H9 (cell line): ENCODE data around the gene MAMDC4. TPM values are rescaled to one million over a fixed set of nuclear protein-coding genes. Genes with fewer than 3 reads are reported as not detected.

Source experiments
- DNase-seq: peaks from one replicate; pipeline ENCODE4 v3.0.0-alpha.2; 2017
- H2AFZ ChIP-seq: one replicate; pipeline ENCODE4 v1.6.1; 2013; ENCODE audit warnings: mild to moderate bottlenecking, low read length, control low read depth, moderate library complexity
- H2AK5ac ChIP-seq: 2 replicates; pipeline ENCODE4 v1.6.1; 2013; ENCODE audit warnings: low read length, control low read depth, mixed read lengths; ENCODE audit not compliant: insufficient read length
- H2BK120ac ChIP-seq: one replicate; pipeline ENCODE4 v1.6.1; 2013; ENCODE audit warnings: low read depth, mild to moderate bottlenecking, low read length, control low read depth, inconsistent platforms; ENCODE audit not compliant: poor library complexity, severe bottlenecking
- H2BK12ac ChIP-seq: 2 replicates; pipeline ENCODE4 v1.6.1; 2013; ENCODE audit warnings: low read length, control low read depth, mixed read lengths, low read depth; ENCODE audit not compliant: insufficient read length
- H2BK15ac ChIP-seq: 2 replicates; pipeline ENCODE4 v1.6.1; 2013; ENCODE audit warnings: low read depth, low read length, control low read depth
- H2BK20ac ChIP-seq: one replicate; pipeline ENCODE4 v1.6.1; 2013; ENCODE audit warnings: low read depth, mild to moderate bottlenecking, low read length, control low read depth, inconsistent platforms; ENCODE audit not compliant: poor library complexity, severe bottlenecking
- H2BK5ac ChIP-seq: 2 replicates; pipeline ENCODE4 v1.6.1; 2013; ENCODE audit warnings: low read length, control low read depth, mixed read lengths; ENCODE audit not compliant: insufficient read length
- H3K14ac ChIP-seq: 2 replicates; pipeline ENCODE4 v1.6.1; 2013; ENCODE audit warnings: low read length, control low read depth; ENCODE audit not compliant: insufficient read depth
- H3K18ac ChIP-seq: 2 replicates; pipeline ENCODE4 v1.6.1; 2013; ENCODE audit warnings: low read depth, mild to moderate bottlenecking, mixed read lengths, low read length, control low read depth; ENCODE audit not compliant: insufficient read length
- H3K23ac ChIP-seq: 2 replicates; pipeline ENCODE4 v1.6.1; 2013; ENCODE audit warnings: low read length, control low read depth, mixed read lengths, low read depth; ENCODE audit not compliant: insufficient read length
- H3K23me2 ChIP-seq: 2 replicates; pipeline ENCODE4 v1.6.1; 2013; ENCODE audit warnings: low read depth, mild to moderate bottlenecking, mixed read lengths, low read length, control low read depth; ENCODE audit not compliant: insufficient read length, poor library complexity, severe bottlenecking
- H3K27ac ChIP-seq: 2 replicates; pipeline ENCODE4 v1.5.1; 2013; ENCODE audit warnings: low read length, control low read depth, mixed read lengths, low read depth; ENCODE audit not compliant: insufficient read length
- H3K27me3 ChIP-seq: 2 replicates; pipeline ENCODE4 v1.6.1; 2013; ENCODE audit warnings: low read length, control low read depth, inconsistent platforms; ENCODE audit not compliant: insufficient read depth
- H3K4ac ChIP-seq: 2 replicates; pipeline ENCODE4 v1.6.1; 2013; ENCODE audit warnings: low read depth, mild to moderate bottlenecking, control low read depth, inconsistent platforms, low read length, moderate library complexity
- H3K4me1 ChIP-seq: 2 replicates; pipeline ENCODE4 v1.6.1; 2013; ENCODE audit warnings: low read length, control low read depth, inconsistent platforms; ENCODE audit not compliant: insufficient read depth
- H3K4me2 ChIP-seq: 2 replicates; pipeline ENCODE4 v1.6.1; 2013; ENCODE audit warnings: low read length, control low read depth, mixed read lengths; ENCODE audit not compliant: insufficient read length, insufficient read depth
- H3K56ac ChIP-seq: 2 replicates; pipeline ENCODE4 v1.6.1; 2013; ENCODE audit warnings: low read depth, mild to moderate bottlenecking, mixed read lengths, low read length, control low read depth; ENCODE audit not compliant: insufficient read length
- H3K79me1 ChIP-seq: 2 replicates; pipeline ENCODE4 v1.6.1; 2013; ENCODE audit warnings: low read depth, mild to moderate bottlenecking, moderate library complexity, low read length, control low read depth, inconsistent platforms; ENCODE audit not compliant: insufficient read depth, poor library complexity, severe bottlenecking
- H3K79me2 ChIP-seq: 2 replicates; pipeline ENCODE4 v1.6.1; 2013; ENCODE audit warnings: low read length, control low read depth, inconsistent platforms; ENCODE audit not compliant: insufficient read depth
- H3K9ac ChIP-seq: 2 replicates; pipeline ENCODE4 v1.6.1; 2013; ENCODE audit warnings: low read length, control low read depth, mixed read lengths; ENCODE audit not compliant: insufficient read length; ENCODE audit errors: extremely low read depth
- H3K9me3 ChIP-seq: one replicate; pipeline ENCODE4 v1.6.1; 2013; ENCODE audit warnings: low read depth, low read length, inconsistent platforms; ENCODE audit not compliant: control insufficient read depth
- H3T11ph ChIP-seq: one replicate; pipeline ENCODE4 v1.6.1; 2013; ENCODE audit warnings: mild to moderate bottlenecking, low read length, control low read depth, inconsistent platforms
- H4K20me1 ChIP-seq: one replicate; pipeline ENCODE4 v1.6.1; 2013; ENCODE audit not compliant: control insufficient read depth, insufficient read length, insufficient read depth
- H4K5ac ChIP-seq: 2 replicates; pipeline ENCODE4 v1.6.1; 2013; ENCODE audit warnings: low read depth, mild to moderate bottlenecking, mixed read lengths, low read length, control low read depth; ENCODE audit not compliant: insufficient read length
- H4K8ac ChIP-seq: replicated peaks from 2 replicates; pipeline ENCODE4 v1.6.1; 2013; ENCODE audit warnings: low read length, control low read depth, mixed read lengths, low read depth; ENCODE audit not compliant: insufficient read length
- H4K91ac ChIP-seq: 2 replicates; pipeline ENCODE4 v1.6.1; 2013; ENCODE audit warnings: low read depth, mild to moderate bottlenecking, moderate library complexity, mixed read lengths, low read length, control low read depth; ENCODE audit not compliant: insufficient read length
- H3K27ac Mint-ChIP-seq, 3 experiments: 2 replicates in 2 of 3; 3 replicates in 1 of 3; pipeline ENCODE4 v1.8.0; 2020 to 2021; ENCODE audit warnings: mixed read lengths in 3 of 3, mild to moderate bottlenecking in 1 of 3, moderate library complexity in 1 of 3
- H3K27me3 Mint-ChIP-seq: 2 replicates; pipeline ENCODE4 v1.8.0; 2021; ENCODE audit warnings: low read depth, mild to moderate bottlenecking, moderate library complexity, mixed read lengths
- H3K36me3 Mint-ChIP-seq, 3 experiments: 2 replicates in 2 of 3; 3 replicates in 1 of 3; pipeline ENCODE4 v1.8.0; 2020 to 2021; ENCODE audit warnings: low read depth in 3 of 3, mixed read lengths in 3 of 3; ENCODE audit not compliant: insufficient read depth in 1 of 3
- H3K4me1 Mint-ChIP-seq, 2 experiments: 2 replicates each; pipeline ENCODE4 v1.8.0; 2020; ENCODE audit warnings: mixed read lengths in 2 of 2
- H3K4me3 Mint-ChIP-seq, 2 experiments: 2 replicates in 1 of 2; 3 replicates in 1 of 2; pipeline ENCODE4 v1.8.0; 2020 to 2021; ENCODE audit warnings: mild to moderate bottlenecking in 2 of 2, mixed read lengths in 2 of 2, moderate library complexity in 1 of 2
- H3K9me3 Mint-ChIP-seq, 2 experiments: 2 replicates in 1 of 2; 3 replicates in 1 of 2; pipeline ENCODE4 v1.8.0; 2020; ENCODE audit warnings: mild to moderate bottlenecking in 2 of 2, mixed read lengths in 2 of 2, moderate library complexity in 1 of 2
- CTCF ChIP-seq: fragments of 200-600 bp; sonication (generic); conservative IDR thresholded peaks from 3 replicates; pipeline ENCODE4 v1.8.0; 2021; ENCODE audit warnings: antibody characterized with exemption, mild to moderate bottlenecking
- WGBS: extraction: QIAGEN DNeasy Blood & Tissue Kit; methylation state at CpG from one replicate; pipeline ENCODE4 v1.1.7; 2013; ENCODE audit warnings: missing lambda C conversion rate, low lambda C conversion rate, mixed read lengths; ENCODE audit not compliant: insufficient read length; ENCODE audit errors: extremely low coverage; 5-methylcytosine and 5-hydroxymethylcytosine counted together
- total RNA-seq: library from RNA; stranded (reverse); gene quantifications from 2 replicates; pipeline ENCODE4 v1.2.1, GENCODE V29; 2021

The MAMDC4 gene
- total RNA-seq, 1 experiment from 2014 or later = 9.2 TPM

- no peak overlapping the region for H3K4me2 ChIP-seq
- no peak overlapping the region for H3K23ac ChIP-seq
- no peak overlapping the region for H2BK15ac ChIP-seq
- H2AK5ac ChIP-seq = no peak overlapping the region
- H4K5ac ChIP-seq = no peak overlapping the region
- no peak for DNase-seq
- TF ChIP-seq CTCF = no peak
- H2BK5ac ChIP-seq = no peak overlapping the region
- H3K4me1 ChIP-seq = 0 out of 2 replicates have a peak, but pooled peaks cover 3% of the 10 kb centered on the region
- peaks cover 4% of the 10 kb centered on the region for H3K23me2 ChIP-seq
- H3K4me3 Mint-ChIP-seq = no peak overlapping the region
- peaks cover 13 to 45% (median 37%) of the 10 kb centered on the region in 3 experiments for H3K36me3 Mint-ChIP-seq
- H3K27ac ChIP-seq = no peak overlapping the region
- no peak overlapping the region for H3T11ph ChIP-seq
- H3K14ac ChIP-seq = no peak overlapping the region; the same call in 1 of the 2 replicates
- H4K20me1 ChIP-seq = no peaks in the 10 kb centered on the region
- H4K8ac ChIP-seq = no peak overlapping the region
- H2BK12ac ChIP-seq = no peak overlapping the region
- no peaks in the 10 kb centered on the region for H3K27me3 ChIP-seq
- H3K4me1 Mint-ChIP-seq = peaks cover 5 to 6% of the 10 kb centered on the region in 2 experiments
- no peak overlapping the region for H3K56ac ChIP-seq
- H4K91ac ChIP-seq = no peak overlapping the region
- no peaks in the 10 kb centered on the region for H3K9me3 ChIP-seq
- no peak overlapping the region for H3K4ac ChIP-seq
- no peak overlapping the region for H2AFZ ChIP-seq
- no peak overlapping the region for H3K9ac ChIP-seq
- no peak overlapping the region for H2BK20ac ChIP-seq
- peaks cover 2% of the 10 kb centered on the region for H3K79me1 ChIP-seq
- H3K27me3 Mint-ChIP-seq = no peaks in the 10 kb centered on the region; the same call in none of the 2 replicates
- H2BK120ac ChIP-seq = no peak overlapping the region
- WGBS = no CpG with 5 or more reads among the region's 22 CpGs
- no peak overlapping the region for H3K27ac Mint-ChIP-seq
- H3K18ac ChIP-seq = no peak overlapping the region
- H3K79me2 ChIP-seq = peaks cover 2% of the 10 kb centered on the region; the same call in 1 of the 2 replicates
- H3K9me3 Mint-ChIP-seq = no peaks in the 10 kb centered on the region
These were observed 9.1 kb downstream of the MAMDC4 start for GRCh38 chr9:136860933-136861873.
